H9 (cell line): ENCODE results near the gene PDHX. TPM values are rescaled to one million over a fixed set of nuclear protein-coding genes. Genes with fewer than 3 reads are reported as not detected.

Experiments
- DNase-seq: peaks from one replicate; pipeline ENCODE4 v3.0.0-alpha.2; 2017
- H2AFZ ChIP-seq: one replicate; pipeline ENCODE4 v1.6.1; 2013; ENCODE audit warnings: mild to moderate bottlenecking, low read length, control low read depth, moderate library complexity
- H2AK5ac ChIP-seq: 2 replicates; pipeline ENCODE4 v1.6.1; 2013; ENCODE audit warnings: low read length, control low read depth, mixed read lengths; ENCODE audit not compliant: insufficient read length
- H2BK120ac ChIP-seq: one replicate; pipeline ENCODE4 v1.6.1; 2013; ENCODE audit warnings: low read depth, mild to moderate bottlenecking, low read length, control low read depth, inconsistent platforms; ENCODE audit not compliant: poor library complexity, severe bottlenecking
- H2BK12ac ChIP-seq: 2 replicates; pipeline ENCODE4 v1.6.1; 2013; ENCODE audit warnings: low read length, control low read depth, mixed read lengths, low read depth; ENCODE audit not compliant: insufficient read length
- H2BK15ac ChIP-seq: 2 replicates; pipeline ENCODE4 v1.6.1; 2013; ENCODE audit warnings: low read depth, low read length, control low read depth
- H2BK20ac ChIP-seq: one replicate; pipeline ENCODE4 v1.6.1; 2013; ENCODE audit warnings: low read depth, mild to moderate bottlenecking, low read length, control low read depth, inconsistent platforms; ENCODE audit not compliant: poor library complexity, severe bottlenecking
- H2BK5ac ChIP-seq: 2 replicates; pipeline ENCODE4 v1.6.1; 2013; ENCODE audit warnings: low read length, control low read depth, mixed read lengths; ENCODE audit not compliant: insufficient read length
- H3K14ac ChIP-seq: 2 replicates; pipeline ENCODE4 v1.6.1; 2013; ENCODE audit warnings: low read length, control low read depth; ENCODE audit not compliant: insufficient read depth
- H3K18ac ChIP-seq: 2 replicates; pipeline ENCODE4 v1.6.1; 2013; ENCODE audit warnings: low read depth, mild to moderate bottlenecking, mixed read lengths, low read length, control low read depth; ENCODE audit not compliant: insufficient read length
- H3K23ac ChIP-seq: 2 replicates; pipeline ENCODE4 v1.6.1; 2013; ENCODE audit warnings: low read length, control low read depth, mixed read lengths, low read depth; ENCODE audit not compliant: insufficient read length
- H3K23me2 ChIP-seq: 2 replicates; pipeline ENCODE4 v1.6.1; 2013; ENCODE audit warnings: low read depth, mild to moderate bottlenecking, mixed read lengths, low read length, control low read depth; ENCODE audit not compliant: insufficient read length, poor library complexity, severe bottlenecking
- H3K27ac ChIP-seq: 2 replicates; pipeline ENCODE4 v1.5.1; 2013; ENCODE audit warnings: low read length, control low read depth, mixed read lengths, low read depth; ENCODE audit not compliant: insufficient read length
- H3K27me3 ChIP-seq: 2 replicates; pipeline ENCODE4 v1.6.1; 2013; ENCODE audit warnings: low read length, control low read depth, inconsistent platforms; ENCODE audit not compliant: insufficient read depth
- H3K4ac ChIP-seq: 2 replicates; pipeline ENCODE4 v1.6.1; 2013; ENCODE audit warnings: low read depth, mild to moderate bottlenecking, control low read depth, inconsistent platforms, low read length, moderate library complexity
- H3K4me1 ChIP-seq: 2 replicates; pipeline ENCODE4 v1.6.1; 2013; ENCODE audit warnings: low read length, control low read depth, inconsistent platforms; ENCODE audit not compliant: insufficient read depth
- H3K4me2 ChIP-seq: 2 replicates; pipeline ENCODE4 v1.6.1; 2013; ENCODE audit warnings: low read length, control low read depth, mixed read lengths; ENCODE audit not compliant: insufficient read length, insufficient read depth
- H3K56ac ChIP-seq: 2 replicates; pipeline ENCODE4 v1.6.1; 2013; ENCODE audit warnings: low read depth, mild to moderate bottlenecking, mixed read lengths, low read length, control low read depth; ENCODE audit not compliant: insufficient read length
- H3K79me1 ChIP-seq: 2 replicates; pipeline ENCODE4 v1.6.1; 2013; ENCODE audit warnings: low read depth, mild to moderate bottlenecking, moderate library complexity, low read length, control low read depth, inconsistent platforms; ENCODE audit not compliant: insufficient read depth, poor library complexity, severe bottlenecking
- H3K79me2 ChIP-seq: 2 replicates; pipeline ENCODE4 v1.6.1; 2013; ENCODE audit warnings: low read length, control low read depth, inconsistent platforms; ENCODE audit not compliant: insufficient read depth
- H3K9ac ChIP-seq: 2 replicates; pipeline ENCODE4 v1.6.1; 2013; ENCODE audit warnings: low read length, control low read depth, mixed read lengths; ENCODE audit not compliant: insufficient read length; ENCODE audit errors: extremely low read depth
- H3K9me3 ChIP-seq: one replicate; pipeline ENCODE4 v1.6.1; 2013; ENCODE audit warnings: low read depth, low read length, inconsistent platforms; ENCODE audit not compliant: control insufficient read depth
- H3T11ph ChIP-seq: one replicate; pipeline ENCODE4 v1.6.1; 2013; ENCODE audit warnings: mild to moderate bottlenecking, low read length, control low read depth, inconsistent platforms
- H4K20me1 ChIP-seq: one replicate; pipeline ENCODE4 v1.6.1; 2013; ENCODE audit not compliant: control insufficient read depth, insufficient read length, insufficient read depth
- H4K5ac ChIP-seq: 2 replicates; pipeline ENCODE4 v1.6.1; 2013; ENCODE audit warnings: low read depth, mild to moderate bottlenecking, mixed read lengths, low read length, control low read depth; ENCODE audit not compliant: insufficient read length
- H4K8ac ChIP-seq: replicated peaks from 2 replicates; pipeline ENCODE4 v1.6.1; 2013; ENCODE audit warnings: low read length, control low read depth, mixed read lengths, low read depth; ENCODE audit not compliant: insufficient read length
- H4K91ac ChIP-seq: 2 replicates; pipeline ENCODE4 v1.6.1; 2013; ENCODE audit warnings: low read depth, mild to moderate bottlenecking, moderate library complexity, mixed read lengths, low read length, control low read depth; ENCODE audit not compliant: insufficient read length
- H3K27ac Mint-ChIP-seq, 3 experiments: 2 replicates in 2 of 3; 3 replicates in 1 of 3; pipeline ENCODE4 v1.8.0; 2020 to 2021; ENCODE audit warnings: mixed read lengths in 3 of 3, mild to moderate bottlenecking in 1 of 3, moderate library complexity in 1 of 3
- H3K27me3 Mint-ChIP-seq: 2 replicates; pipeline ENCODE4 v1.8.0; 2021; ENCODE audit warnings: low read depth, mild to moderate bottlenecking, moderate library complexity, mixed read lengths
- H3K36me3 Mint-ChIP-seq, 3 experiments: 2 replicates in 2 of 3; 3 replicates in 1 of 3; pipeline ENCODE4 v1.8.0; 2020 to 2021; ENCODE audit warnings: low read depth in 3 of 3, mixed read lengths in 3 of 3; ENCODE audit not compliant: insufficient read depth in 1 of 3
- H3K4me1 Mint-ChIP-seq, 2 experiments: 2 replicates each; pipeline ENCODE4 v1.8.0; 2020; ENCODE audit warnings: mixed read lengths in 2 of 2
- H3K4me3 Mint-ChIP-seq, 2 experiments: 2 replicates in 1 of 2; 3 replicates in 1 of 2; pipeline ENCODE4 v1.8.0; 2020 to 2021; ENCODE audit warnings: mild to moderate bottlenecking in 2 of 2, mixed read lengths in 2 of 2, moderate library complexity in 1 of 2
- H3K9me3 Mint-ChIP-seq, 2 experiments: 2 replicates in 1 of 2; 3 replicates in 1 of 2; pipeline ENCODE4 v1.8.0; 2020; ENCODE audit warnings: mild to moderate bottlenecking in 2 of 2, mixed read lengths in 2 of 2, moderate library complexity in 1 of 2
- CTCF ChIP-seq: fragments of 200-600 bp; sonication (generic); conservative IDR thresholded peaks from 3 replicates; pipeline ENCODE4 v1.8.0; 2021; ENCODE audit warnings: antibody characterized with exemption, mild to moderate bottlenecking
- WGBS: extraction: QIAGEN DNeasy Blood & Tissue Kit; methylation state at CpG from one replicate; pipeline ENCODE4 v1.1.7; 2013; ENCODE audit warnings: missing lambda C conversion rate, low lambda C conversion rate, mixed read lengths; ENCODE audit not compliant: insufficient read length; ENCODE audit errors: extremely low coverage; 5-methylcytosine and 5-hydroxymethylcytosine counted together
- total RNA-seq: library from RNA; stranded (reverse); gene quantifications from 2 replicates; pipeline ENCODE4 v1.2.1, GENCODE V29; 2021

PDHX gene
- total RNA-seq, 1 experiment from 2014 or later, result 40.1 TPM

GRCh38 chr11:34870548-34871196, 45.7 kb upstream of the PDHX start:
- H3K27ac ChIP-seq, result no peak overlapping the region
- no peak overlapping the region for H2AFZ ChIP-seq

More at GRCh38 chr11:34870548-34871196, 45.7 kb upstream of the PDHX start:
- Mint-ChIP-seq H3K27ac (no peak overlapping the region), H3K4me3 (no peak overlapping the region; a peak in 1 of 5 replicates), H3K36me3 (peaks cover 8 to 15% (median 11%) of the 10 kb centered on the region in 3 experiments; a peak in 6 of 7 replicates), H3K9me3 (peaks cover 0 to 7% of the 10 kb centered on the region in 2 experiments; a peak in 2 of 5 replicates), H3K4me1 (no peaks in the 10 kb centered on the region), H3K27me3 (no peaks in the 10 kb centered on the region)
- WGBS, result no CpG with 5 or more reads among the region's 5 CpGs
- no peaks in the 10 kb centered on the region for H4K20me1 ChIP-seq
- no peak overlapping the region for H3K14ac ChIP-seq
- H2AK5ac ChIP-seq, result no peak overlapping the region
- H3K79me1 ChIP-seq, result no peaks in the 10 kb centered on the region
- no peak overlapping the region for H3K9ac ChIP-seq
- DNase-seq, result no peak
- H3K27me3 ChIP-seq, result no peaks in the 10 kb centered on the region
- H3K18ac ChIP-seq, result no peak overlapping the region
- no peak overlapping the region for H3K4ac ChIP-seq
- H3K23ac ChIP-seq, result no peak overlapping the region
- no peak overlapping the region for H3T11ph ChIP-seq
- no peak overlapping the region for H4K91ac ChIP-seq
- H4K8ac ChIP-seq, result no peak overlapping the region
- no peaks in the 10 kb centered on the region for H3K23me2 ChIP-seq
- no peak overlapping the region for H3K4me2 ChIP-seq
- H2BK5ac ChIP-seq, result no peak overlapping the region
- H4K5ac ChIP-seq, result no peak overlapping the region
- H3K9me3 ChIP-seq, result no peaks in the 10 kb centered on the region
- TF ChIP-seq CTCF, result no peak
- no peak overlapping the region for H3K56ac ChIP-seq
- H2BK15ac ChIP-seq, result no peak overlapping the region
- H3K79me2 ChIP-seq, result no peaks in the 10 kb centered on the region
- H2BK12ac ChIP-seq, result no peak overlapping the region
- no peaks in the 10 kb centered on the region; the same call in 1 of the 2 replicates for H3K4me1 ChIP-seq
- no peak overlapping the region for H2BK20ac ChIP-seq
- H2BK120ac ChIP-seq, result no peak overlapping the region
